Activated CD8-positive, alpha-beta memory T cell treated with anti-CD3 and anti-CD28 coated beads, Interleukin-2, amount 50 U/mL, for 24 hours (primary cell): Measurements from ENCODE around the gene BRSK2.
"Not testable (repeated sequence)": the region's sequence is repeated elsewhere in the genome, so short reads cannot be mapped to it uniquely, and the experiment has no call there.

Source experiments
- DNase-seq: peaks from one replicate; pipeline ENCODE4 v3.0.0-alpha.2; 2020; ENCODE audit errors: extremely low read depth

Gene BRSK2

DNA sequence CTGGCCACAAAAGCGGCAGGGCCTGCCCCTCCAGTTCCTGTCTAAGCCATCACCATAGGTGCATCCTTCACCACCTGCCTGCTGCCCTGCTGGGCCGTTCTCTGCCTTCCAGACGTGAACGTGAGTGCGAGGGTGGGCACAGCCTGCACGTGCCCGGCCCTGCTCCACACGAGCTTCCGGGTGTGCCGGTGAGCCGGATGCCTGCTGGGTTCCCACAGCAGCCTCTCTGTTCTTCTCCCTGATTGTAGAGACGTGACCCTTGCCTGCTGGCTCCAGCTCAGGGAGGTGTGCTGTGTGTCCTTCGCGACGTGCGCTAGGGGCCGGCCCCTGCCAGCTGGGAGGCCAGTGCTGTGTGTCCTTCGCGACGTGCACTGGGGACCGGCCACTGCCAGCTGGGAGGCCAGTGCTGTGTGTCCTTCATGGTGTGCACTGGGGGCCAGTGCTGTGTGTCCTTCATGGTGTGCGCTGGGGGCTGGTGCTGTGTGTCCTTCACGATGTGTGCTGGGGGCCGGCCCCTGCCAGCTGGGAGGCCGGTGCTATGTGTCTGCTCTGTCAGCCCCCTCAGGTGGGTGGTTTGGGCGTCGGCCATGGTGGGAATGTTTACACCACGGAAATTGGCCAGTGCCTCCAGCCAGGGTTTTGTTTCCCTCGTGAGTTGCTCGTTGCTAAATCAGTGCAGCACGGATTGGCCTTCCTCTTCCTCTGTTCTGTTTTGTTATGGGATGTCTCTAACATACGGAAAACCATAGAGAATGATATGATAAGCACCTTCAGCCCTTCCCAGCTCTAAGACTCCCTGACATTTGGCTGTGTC lies 35.4 kb upstream of the BRSK2 start:
- DNase-seq: no peak

DNA sequence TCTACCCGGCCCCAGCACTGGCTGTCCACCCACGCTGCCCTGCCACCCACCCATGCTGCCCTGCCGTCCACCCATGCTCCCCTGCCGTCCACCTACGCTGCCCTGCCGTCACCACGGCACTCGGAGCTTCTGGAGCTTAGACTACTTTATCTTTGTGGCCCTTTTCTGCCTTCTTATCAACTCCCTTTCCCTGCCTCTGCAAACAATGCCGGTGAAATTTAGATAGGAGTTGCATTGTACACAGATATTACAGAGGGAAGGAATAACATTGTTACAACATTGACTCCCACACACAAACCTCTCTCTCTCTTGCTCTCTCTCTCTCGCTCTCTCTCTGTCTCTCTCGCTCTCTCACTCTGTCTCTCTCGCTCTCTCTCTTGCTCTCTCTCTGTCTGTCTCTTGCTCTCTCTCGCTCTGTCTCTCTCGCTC lies 33.7 kb upstream of the BRSK2 start:
- DNase-seq: no peak

DNA sequence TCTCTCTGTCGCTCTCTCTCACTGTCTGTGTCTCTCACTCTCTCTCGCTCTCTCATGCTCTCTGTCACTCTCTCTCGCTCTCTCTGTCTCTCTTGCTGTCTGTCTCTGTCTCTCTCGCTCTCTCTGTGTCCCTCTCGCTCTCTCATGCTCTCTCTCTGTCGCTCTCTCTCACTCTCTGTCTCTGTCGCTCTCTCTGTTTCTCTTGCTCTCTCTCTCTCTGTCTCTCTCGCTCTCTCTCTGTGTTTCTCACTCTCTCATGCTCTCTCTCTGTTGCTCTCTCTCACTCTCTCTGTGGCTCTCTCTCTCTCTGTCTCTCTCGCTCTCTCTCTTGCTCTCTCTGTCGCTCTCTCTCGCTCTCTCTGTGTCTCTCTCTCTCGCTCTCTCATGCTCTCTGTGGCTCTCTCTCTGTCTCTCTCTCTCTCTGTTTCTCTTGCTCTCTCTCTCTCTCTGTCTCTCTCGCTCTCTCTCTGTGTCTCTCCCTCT lies 33.2 kb upstream of the BRSK2 start:
- no peak for DNase-seq

DNA sequence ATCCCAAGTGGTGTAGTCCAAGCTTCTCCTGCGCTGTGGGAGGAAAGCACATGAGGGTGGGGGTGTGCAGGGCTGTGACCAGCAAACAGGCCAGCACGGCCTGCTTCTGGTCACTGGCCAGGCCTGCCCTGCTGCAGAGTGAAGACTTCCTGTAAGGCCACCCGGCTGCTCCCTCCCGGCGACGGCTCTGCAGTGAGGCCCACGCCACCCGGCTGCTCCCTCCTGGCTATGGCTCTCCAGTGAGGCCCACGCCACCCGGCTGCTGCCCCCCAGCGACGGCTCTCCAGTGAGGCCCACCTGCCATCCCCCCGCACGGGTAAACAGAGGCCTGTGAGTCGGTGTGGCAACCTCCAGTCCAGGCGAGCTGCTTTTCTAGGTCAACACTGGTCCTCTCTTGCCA lies 31.4 kb upstream of the BRSK2 start:
- DNase-seq: no peak

DNA sequence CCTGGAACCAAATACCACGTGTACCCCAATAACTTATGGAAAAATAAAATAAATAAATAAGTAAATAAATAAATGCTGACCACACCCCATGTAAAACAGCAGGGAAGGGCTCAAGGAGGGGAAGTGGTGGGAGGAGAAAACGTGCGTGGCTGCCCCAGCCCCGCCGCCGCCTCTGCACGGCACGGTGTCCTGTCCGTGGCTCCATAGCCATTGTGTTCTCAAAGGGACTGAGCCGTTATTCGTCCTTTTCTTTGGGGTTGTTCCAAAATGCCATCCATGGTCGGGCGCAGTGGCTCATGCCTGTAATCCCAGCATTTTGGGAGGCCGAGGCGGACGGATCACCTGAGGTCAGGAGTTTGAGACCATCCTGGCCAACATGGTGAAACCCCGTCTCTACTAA lies 30.8 kb upstream of the BRSK2 start:
- not testable (repeated sequence) for DNase-seq

DNA sequence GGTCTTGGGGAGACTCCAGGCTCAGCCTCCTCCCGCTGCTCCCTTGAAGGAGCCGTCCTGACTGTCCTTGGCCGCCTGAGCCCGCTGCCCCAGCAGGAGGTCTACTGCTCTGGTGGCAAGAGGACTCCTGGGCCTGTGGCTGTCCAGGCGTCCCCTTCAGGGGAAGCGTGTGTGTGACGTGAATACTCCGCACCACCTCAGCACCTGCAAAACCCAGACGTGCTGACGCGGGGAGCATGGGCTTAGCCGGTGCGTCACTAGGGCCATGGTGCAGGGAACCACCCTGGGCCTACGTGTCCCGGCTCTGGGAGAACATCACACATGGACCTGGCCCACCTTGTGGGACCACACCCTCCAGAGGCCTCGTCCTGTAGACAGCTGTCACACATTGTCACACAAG lies 30.2 kb upstream of the BRSK2 start:
- no peak for DNase-seq

- no peak for DNase-seq
These were observed 29.4 kb upstream of the BRSK2 start for GRCh38 chr11:1360181-1360834.

- DNase-seq: no peak
These were observed 28.8 kb upstream of the BRSK2 start for GRCh38 chr11:1360835-1361357.

GRCh38 chr11:1361882-1362281 lies 27.9 kb upstream of the BRSK2 start:
- no peak for DNase-seq

GRCh38 chr11:1367721-1368120 lies 22.0 kb upstream of the BRSK2 start:
- DNase-seq: no peak

DNA sequence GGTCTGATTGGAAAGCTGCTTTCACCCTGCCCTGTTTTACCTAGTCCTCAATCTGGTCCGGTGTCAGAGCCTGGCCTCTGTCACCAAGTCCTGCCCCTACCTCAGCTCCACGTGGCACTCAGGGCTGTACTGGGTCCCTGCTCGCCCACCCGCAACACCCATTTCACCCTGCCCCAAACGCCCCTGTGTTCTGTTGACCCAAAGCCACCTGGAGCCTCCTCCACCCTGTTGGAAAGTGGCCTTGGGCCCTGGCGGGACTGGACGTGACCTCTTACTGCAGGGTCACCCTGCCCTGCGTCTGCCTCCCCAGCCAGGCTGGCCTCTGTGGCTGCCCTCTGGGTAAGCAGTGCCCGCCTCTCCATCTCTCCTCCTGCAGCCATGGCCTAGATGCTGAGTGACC lies 21.5 kb upstream of the BRSK2 start:
- no peak for DNase-seq

- no peak for DNase-seq
These were observed 20.8 kb upstream of the BRSK2 start for GRCh38 chr11:1368966-1369365.

DNA sequence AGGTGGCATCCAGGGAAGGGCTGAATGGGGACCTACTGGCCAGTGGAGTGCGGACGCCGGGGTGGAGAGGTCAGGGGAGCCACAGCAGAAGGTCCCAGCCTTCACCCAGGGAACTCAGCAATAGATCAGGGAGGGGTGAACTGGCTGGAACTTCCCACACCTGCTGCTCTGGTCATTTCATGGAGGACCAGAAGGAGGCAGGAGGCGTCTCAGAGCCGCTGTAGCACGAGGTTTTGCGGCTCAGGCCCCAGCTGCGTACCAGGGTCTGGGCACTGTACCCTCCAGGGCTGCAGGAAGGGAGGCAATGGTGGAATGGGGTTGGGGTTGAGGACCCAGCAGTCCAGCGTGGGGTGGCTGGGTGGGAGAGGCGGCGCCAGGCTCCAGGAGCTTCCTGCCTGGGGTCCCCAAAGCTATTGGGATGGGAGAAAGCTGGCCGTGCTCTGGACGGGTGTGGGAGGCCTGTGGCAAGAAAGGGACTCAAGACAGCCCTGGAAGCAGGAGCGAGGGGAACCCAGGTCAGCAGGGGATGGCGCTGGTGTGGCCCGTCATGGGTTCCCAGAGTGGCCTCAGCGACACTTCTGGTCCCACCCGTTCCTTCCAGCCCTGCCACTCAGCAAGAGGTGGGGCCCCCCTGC lies 20.2 kb upstream of the BRSK2 start:
- no peak for DNase-seq

DNA sequence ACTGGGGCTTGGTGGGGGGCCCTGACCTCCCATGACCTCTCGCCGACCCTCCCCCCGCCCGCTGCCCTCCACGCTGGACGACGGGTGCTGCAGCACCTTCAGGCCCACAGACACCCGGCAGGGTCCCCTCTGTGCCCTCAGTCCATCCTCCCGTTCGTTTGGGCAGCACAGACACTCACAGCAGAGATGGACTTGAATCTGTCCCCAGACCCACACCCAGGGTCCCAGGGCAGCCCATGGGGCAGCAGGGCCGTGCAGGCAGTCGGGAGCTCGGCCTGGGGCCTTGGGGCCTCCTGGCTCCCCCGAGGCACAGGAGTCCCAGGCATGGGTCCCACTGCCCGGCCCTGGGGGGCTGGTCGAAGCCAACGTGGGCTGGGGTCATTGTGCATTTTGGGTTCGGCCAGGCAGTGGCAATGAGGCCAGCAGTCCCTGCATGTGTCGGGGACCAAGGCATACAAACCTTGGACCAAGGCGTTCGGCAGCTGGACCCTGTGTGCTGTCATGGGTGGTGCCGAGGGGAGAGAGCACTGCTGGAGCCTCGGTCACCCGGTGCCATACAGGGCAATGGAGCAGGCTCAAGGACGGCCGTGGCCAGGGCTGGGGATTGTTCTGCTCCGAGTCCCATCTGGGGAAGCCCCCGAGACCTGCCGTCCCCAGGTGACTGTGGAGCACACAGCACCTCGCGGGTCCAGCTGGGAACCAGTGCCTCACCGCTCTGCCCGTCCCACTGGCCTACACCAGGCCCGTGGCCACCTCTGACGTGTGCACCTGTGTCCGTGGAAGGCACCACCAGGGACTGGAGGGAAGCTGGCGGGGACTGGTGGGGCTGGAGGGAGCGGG lies 19.3 kb upstream of the BRSK2 start:
- no peak for DNase-seq

DNA sequence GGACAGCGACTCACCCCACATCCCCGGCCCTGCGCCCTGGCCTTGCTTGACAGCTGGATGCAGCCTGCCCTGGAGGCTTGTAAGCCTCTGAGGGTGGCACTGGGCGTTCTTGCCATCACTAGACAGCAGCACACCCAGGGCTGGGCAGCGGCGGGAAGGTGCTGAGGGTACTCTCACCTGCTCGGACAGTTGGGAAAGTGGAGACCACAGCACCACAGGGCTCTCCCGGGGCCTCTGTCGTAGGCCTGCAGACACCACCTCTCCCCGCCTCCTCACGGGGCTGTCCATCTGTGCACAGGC lies 18.8 kb upstream of the BRSK2 start:
- no peak for DNase-seq

GRCh38 chr11:1371377-1371776 lies 18.4 kb upstream of the BRSK2 start:
- DNase-seq: no peak

DNA sequence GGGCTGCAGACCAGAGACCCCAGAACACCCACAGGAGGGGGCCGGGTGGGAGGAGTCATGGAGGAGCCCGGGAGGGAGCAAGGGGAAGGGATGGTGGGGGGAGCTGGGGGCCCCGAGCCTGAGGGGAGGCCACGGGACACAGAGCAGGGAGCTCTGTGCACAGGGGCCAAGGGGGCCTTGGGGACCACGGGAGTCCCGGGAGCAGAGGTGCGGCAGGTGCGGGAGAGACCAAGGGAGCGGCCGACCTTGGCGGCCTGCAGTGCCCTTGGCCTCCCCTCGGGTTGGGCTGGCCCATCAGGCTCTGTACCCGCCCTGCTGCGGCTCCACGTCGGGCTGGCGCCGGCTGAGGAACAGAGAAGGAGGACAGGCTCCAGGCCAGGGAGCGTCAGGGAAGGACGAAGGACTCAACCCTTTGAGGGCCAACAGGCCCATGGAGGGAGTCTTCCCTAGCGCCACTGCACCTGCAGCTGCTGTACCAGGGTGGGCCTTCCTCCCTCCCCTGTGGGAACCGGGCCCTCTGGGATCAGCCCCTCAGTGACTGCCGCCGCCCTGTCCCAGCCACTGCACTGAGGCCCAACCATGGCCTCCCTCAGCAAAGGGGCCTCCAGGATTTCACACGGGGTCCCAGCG lies 17.8 kb upstream of the BRSK2 start:
- no peak for DNase-seq

DNA sequence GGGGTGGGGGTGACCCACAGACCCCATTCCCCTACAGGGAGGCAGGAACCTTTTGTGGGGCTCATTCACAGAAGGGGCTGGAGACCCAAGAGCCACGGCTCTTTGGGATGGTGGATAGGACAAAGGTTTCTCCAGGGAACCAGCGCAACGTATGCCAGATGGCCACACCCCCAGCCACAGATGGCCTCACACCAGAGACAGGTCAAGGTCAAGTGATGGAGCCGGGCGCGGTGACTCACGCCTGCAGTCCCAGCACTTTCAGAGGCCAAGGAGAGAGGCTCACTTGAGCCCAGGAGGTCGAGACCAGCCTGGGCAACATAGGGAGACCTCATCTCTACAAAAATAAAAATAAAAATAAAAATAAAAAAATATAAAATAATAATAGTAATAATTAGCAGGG lies 17.1 kb upstream of the BRSK2 start:
- DNase-seq: no peak

DNA sequence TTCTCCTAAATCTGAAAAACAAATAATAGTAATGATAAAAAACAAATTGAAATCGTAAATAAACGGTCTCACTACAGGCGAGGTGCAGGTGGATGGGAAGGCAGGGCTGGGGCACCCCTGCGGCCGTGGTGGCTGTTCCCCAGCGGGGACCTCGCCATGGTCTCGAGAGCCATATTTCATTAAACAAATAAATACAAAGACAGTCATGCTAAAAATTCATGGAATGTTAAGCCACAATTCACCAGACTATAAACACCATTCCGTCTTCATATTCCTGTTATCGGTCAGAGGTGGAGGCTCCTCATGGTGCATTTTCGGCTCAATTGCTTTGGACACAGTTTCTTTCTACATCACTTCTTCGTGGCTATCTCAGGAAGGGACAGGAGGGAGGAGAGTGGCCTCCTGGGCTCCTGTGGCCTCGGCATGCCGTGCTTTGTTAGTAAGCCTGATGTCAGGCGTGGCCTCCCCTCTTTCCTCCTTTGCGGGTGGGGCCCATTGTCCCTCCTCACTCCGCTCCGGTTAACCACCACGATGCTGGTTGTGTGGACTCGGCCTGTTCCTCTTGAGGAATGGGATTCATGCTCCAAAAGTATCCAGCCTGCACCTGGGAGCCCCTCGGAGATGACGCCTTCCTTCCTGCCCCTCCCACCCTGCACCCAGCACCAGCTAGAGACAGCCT lies 16.1 kb upstream of the BRSK2 start:
- DNase-seq: no peak

DNA sequence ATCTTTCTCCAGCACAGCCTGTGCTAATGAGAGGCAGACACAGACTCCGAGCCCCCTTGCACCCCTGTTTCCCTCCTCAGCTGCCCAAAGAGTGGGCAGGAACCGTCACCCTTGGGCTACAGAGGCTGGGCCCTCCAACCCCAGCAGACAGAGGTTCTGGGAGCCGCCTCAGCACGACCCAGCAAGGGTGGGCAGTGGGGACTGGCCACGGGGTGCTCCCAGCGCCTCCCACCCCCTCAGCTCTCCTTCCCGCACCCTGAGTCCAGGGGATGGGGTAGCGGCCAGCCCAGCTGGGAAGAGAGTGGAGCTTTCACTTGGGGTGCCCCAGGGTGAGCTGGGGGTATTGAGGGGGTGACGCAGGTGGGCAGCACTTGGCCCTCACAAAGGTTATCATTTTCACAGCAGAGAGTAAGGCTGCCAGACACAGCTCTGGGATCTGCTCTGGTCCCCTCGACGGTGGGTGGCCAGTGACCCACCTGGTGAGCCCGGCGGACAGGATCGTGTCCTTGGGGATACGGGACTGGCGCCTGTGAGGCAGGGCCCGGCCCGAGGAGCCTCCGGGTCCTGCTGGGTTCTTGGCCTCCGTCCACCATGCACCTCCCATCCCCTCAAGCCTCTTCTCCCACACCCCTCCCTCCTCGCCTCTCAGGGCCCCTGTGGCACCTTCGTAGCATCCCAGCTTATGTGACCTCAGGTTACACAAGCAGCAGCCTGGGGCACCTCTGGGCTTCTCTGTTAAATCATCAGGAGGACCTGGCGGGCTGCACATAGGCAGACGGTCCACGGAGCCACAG lies 14.4 kb upstream of the BRSK2 start:
- DNase-seq: no peak
